Progenitor cell of endocrine pancreas (in vitro differentiated cells): ENCODE measurements around the gene MARCHF5. TPM values are rescaled to one million over a fixed set of nuclear protein-coding genes. Genes with fewer than 3 reads are reported as not detected.

Experiments
- DNase-seq: peaks from one replicate; pipeline ENCODE4 v3.0.0; 2021; ENCODE audit warnings: low spot score; ENCODE audit not compliant: unreplicated experiment
- H3K27ac Mint-ChIP-seq: 2 replicates; pipeline ENCODE4 v1.8.0; 2021; ENCODE audit warnings: mild to moderate bottlenecking, moderate library complexity, mixed read lengths
- H3K27me3 Mint-ChIP-seq: 2 replicates; pipeline ENCODE4 v1.8.0; 2021; ENCODE audit warnings: mixed read lengths
- H3K36me3 Mint-ChIP-seq: 2 replicates; pipeline ENCODE4 v1.8.0; 2022; ENCODE audit warnings: mixed read lengths; ENCODE audit not compliant: insufficient read depth
- H3K4me1 Mint-ChIP-seq: 2 replicates; pipeline ENCODE4 v1.8.0; 2021; ENCODE audit warnings: low read depth, mixed read lengths
- H3K4me3 Mint-ChIP-seq: 2 replicates; pipeline ENCODE4 v1.8.0; 2021; ENCODE audit warnings: low read depth, mild to moderate bottlenecking, moderate library complexity, mixed read lengths
- H3K9me3 Mint-ChIP-seq: 2 replicates; pipeline ENCODE4 v1.8.0; 2021; ENCODE audit warnings: low read depth, mixed read lengths
- total RNA-seq: library from RNA; stranded (reverse); gene quantifications from 2 replicates; pipeline ENCODE4 v1.2.1, GENCODE V29; 2021
- TF ChIP-seq, protein P1 (sequence below): fragments of 200-600 bp; sonication (generic); IDR thresholded peaks from one replicate; pipeline ENCODE4 v1.5.0; 2021; ENCODE audit warnings: antibody characterized with exemption, mild to moderate bottlenecking; ENCODE audit not compliant: unreplicated experiment

Gene MARCHF5
- total RNA-seq, 1 donor from 2014 or later = 59.9 TPM

DNA sequence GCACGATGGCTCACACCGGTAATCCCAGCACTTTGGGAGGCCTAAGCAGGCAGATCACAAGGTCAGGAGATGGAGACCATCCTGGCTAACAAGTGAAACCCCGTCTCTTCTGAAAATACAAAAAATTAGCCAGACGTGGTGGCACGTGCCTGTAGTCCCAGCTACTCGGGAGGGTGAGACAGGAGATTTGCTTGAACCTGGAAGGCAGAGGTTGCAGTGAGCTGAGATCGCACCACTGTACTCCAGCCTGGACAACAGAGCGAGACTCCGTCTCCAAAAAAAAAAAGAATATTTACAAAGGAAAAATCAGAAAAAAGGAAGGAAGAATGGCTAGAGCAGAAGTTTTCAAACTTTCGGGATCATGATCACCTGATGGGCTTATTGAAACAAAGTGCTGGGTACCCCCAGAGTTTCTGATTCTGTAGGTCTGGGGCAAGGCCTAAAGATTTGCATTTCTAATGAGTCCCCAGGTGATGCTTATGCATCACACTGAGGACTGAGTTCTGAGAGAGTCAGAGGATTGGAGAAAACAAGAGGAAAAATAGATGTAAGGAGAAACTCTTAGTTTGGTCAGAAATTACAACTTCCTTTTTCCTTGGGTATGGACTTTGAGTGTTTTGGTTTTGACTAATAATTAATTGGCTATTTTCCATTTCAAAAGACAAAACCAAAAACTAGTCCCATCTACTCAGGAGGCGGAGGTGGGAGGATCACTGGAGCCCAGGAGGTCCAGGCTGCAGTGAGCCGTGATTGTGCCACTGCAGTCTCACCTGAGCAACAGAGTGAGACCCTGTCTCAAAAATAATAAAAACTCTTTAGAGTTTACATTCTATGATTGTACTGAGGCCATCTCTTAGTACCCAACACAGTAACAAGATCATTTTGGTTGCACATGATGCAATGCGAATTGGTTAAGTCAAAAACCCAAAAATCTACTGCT is 14.4 kb downstream of the MARCHF5 start:
- Mint-ChIP-seq H3K9me3 (no peaks in the 10 kb centered on the region), H3K4me1 (peaks cover 12% of the 10 kb centered on the region), H3K27me3 (no peaks in the 10 kb centered on the region), H3K4me3 (no peak overlapping the region), H3K36me3 (peaks cover 3% of the 10 kb centered on the region), H3K27ac (peak overlapping the region; percentile 62)
- DNase-seq = no peak
- TF ChIP-seq, protein P1, sequence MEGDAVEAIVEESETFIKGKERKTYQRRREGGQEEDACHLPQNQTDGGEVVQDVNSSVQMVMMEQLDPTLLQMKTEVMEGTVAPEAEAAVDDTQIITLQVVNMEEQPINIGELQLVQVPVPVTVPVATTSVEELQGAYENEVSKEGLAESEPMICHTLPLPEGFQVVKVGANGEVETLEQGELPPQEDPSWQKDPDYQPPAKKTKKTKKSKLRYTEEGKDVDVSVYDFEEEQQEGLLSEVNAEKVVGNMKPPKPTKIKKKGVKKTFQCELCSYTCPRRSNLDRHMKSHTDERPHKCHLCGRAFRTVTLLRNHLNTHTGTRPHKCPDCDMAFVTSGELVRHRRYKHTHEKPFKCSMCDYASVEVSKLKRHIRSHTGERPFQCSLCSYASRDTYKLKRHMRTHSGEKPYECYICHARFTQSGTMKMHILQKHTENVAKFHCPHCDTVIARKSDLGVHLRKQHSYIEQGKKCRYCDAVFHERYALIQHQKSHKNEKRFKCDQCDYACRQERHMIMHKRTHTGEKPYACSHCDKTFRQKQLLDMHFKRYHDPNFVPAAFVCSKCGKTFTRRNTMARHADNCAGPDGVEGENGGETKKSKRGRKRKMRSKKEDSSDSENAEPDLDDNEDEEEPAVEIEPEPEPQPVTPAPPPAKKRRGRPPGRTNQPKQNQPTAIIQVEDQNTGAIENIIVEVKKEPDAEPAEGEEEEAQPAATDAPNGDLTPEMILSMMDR = no peak

DNA sequence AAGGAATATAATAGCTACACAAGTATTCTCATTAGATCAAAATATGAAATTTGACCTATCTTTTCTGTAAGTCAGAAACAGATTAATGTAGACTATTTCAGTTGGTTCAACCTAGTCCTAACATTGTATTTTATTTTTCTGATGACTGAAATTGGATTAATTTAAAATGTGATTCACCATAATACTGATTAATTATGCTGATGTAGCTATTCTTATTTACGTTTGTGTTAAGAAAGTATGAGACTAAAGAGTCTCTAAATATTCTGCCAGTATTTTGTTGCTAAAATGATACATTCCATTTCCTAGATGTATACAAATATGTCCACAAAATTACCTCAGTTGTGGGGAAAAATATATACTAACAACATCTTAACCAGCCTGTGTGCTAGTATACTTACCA is 18.3 kb downstream of the MARCHF5 start:
- Mint-ChIP-seq H3K9me3 (no peaks in the 10 kb centered on the region), H3K27me3 (no peaks in the 10 kb centered on the region), H3K27ac (no peak overlapping the region), H3K4me1 (peaks cover 3% of the 10 kb centered on the region), H3K4me3 (no peak overlapping the region), H3K36me3 (peaks cover 17% of the 10 kb centered on the region)
- TF ChIP-seq, protein P1 = no peak
- no peak for DNase-seq

GRCh38 chr10:92313750-92314149 is 22.8 kb downstream of the MARCHF5 start:
- TF ChIP-seq, protein P1 = no peak
- DNase-seq = no peak
- Mint-ChIP-seq H3K36me3 (peaks cover 22% of the 10 kb centered on the region), H3K4me3 (no peak overlapping the region), H3K27ac (no peak overlapping the region), H3K27me3 (no peaks in the 10 kb centered on the region), H3K9me3 (no peaks in the 10 kb centered on the region), H3K4me1 (no peaks in the 10 kb centered on the region)

DNA sequence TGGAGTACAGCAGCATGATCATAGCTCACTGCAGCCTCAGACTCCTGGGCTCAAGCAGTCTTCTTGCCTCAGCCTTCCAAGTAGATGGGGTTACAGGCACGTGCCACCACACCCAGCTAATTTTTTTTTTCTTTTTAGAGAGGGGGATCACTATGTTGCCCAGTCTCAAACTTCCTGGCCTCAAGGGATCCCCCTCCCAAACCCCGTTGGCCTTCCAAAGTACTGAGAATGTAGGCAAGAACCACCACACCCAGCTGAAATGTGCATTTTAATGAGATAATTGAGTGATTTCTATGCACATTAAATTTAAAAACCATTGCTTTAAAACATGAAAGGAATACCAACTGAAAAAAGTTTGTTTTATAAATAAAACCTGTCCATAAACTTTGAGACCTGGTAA is 25.6 kb downstream of the MARCHF5 start:
- Mint-ChIP-seq H3K4me3 (no peak overlapping the region), H3K27me3 (no peaks in the 10 kb centered on the region), H3K36me3 (peaks cover 29% of the 10 kb centered on the region), H3K4me1 (no peaks in the 10 kb centered on the region), H3K27ac (no peak overlapping the region), H3K9me3 (peaks cover 3% of the 10 kb centered on the region)
- TF ChIP-seq, protein P1 = no peak
- DNase-seq = no peak

DNA sequence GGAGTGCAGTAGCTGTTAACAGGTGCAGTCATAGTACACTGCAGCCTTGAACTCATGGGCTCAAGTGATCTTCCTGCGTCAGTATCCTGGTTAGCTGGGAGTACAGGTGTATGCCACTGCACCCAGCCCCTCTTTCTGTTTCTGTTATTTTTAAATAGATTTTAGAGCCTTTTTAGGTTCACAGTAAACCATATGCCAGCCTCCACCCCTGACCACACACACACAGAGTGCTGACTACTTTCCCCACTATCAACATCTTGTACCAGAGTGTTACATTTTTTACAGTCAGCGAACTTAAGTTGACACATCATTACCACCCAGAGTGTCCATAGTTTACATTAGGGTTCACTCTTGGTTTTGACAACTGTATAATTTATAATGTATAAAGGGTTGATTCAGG is 32.1 kb downstream of the MARCHF5 start:
- TF ChIP-seq, protein P1 = no peak
- Mint-ChIP-seq H3K36me3 (peaks cover 23% of the 10 kb centered on the region), H3K4me1 (peaks cover 2% of the 10 kb centered on the region), H3K4me3 (no peak overlapping the region), H3K9me3 (peaks cover 8% of the 10 kb centered on the region), H3K27ac (no peak overlapping the region), H3K27me3 (no peaks in the 10 kb centered on the region)
- no peak for DNase-seq
